Measurements from ENCODE around the gene RAB10.
"Not testable (repeated sequence)": the region's sequence is repeated elsewhere in the genome, so short reads cannot be mapped to it uniquely, and the experiment has no call there.

RAB10 gene

DNA sequence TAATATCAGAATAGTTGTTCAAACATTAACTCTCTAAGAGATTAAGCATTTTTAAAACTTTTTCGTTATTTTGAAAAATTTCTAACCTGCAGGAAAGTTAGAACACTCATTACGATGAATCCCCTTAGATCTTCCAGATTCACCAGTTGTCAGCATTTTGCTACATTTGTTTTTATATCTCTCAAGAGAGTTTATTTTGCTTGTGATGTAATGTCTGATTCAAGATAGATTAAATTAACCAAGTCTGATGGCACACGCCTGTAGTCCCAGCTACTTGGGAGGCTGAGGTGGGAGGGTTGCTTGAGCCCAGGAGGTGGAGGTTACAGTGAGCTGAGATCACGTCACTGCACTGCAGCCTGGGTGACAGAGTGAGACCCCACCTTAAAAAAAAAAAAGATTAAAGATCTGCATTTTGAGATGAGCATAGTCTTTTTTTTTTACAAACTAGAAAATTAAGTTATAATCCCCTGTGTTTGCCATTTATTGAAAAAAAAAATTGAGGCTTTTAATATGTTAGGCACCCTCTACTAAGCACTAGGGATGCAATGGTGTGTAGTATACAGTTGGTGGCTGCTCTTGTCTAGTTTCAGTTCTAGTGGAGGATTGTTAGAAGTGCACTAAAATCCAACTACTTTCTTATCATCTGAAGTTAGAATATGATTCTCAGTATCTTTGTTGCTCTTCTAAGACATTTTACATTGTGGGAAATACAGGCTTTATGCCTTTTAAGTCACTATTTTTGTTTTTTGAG is 20.9 kb downstream of the RAB10 start:
- in situ Hi-C loops (cut with HindIII; ENCODE audit: low sequenced_read_pairs): no loop called here

DNA sequence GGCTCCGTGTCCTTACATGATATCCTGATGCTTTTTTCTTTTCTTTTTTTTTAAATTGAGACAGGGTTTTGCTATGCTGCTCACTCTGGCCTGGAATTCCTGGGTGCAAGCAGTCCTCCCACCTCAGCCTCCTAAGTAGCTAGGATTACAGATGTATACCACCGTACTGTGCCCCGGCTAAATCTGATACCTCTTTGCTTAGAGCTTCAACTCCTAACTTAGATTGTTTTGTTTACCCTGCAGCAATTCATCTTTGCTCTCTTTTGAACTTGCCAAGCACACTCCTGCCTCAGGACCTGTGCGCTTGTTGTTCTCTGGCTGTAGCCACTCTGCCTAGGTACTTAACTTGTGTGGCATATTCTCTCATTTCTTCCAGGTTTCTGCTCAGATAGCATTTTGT is 24.5 kb downstream of the RAB10 start:
- in situ Hi-C loops (cut with HindIII; ENCODE audit: low sequenced_read_pairs): no loop called here

DNA sequence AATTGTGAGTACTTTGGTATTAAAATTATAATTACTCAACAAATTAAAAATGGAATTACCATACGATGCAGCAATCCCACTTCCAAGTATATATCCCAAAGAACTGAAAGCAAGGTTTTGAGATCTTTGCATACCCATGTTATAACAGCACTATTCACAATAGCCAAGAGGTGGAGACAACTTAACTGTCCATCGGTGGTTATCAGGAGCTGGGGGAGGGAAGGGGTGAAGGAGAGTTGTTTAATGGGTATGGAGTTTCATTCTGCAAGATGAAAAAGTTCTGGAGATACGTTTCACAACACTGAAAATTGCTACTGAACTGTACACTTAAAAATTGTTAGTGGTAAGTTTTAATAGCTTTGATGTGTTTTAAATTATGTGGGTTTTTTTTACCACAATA is 25.7 kb downstream of the RAB10 start:
- in situ Hi-C loops (cut with HindIII; ENCODE audit: low sequenced_read_pairs): no loop called here

DNA sequence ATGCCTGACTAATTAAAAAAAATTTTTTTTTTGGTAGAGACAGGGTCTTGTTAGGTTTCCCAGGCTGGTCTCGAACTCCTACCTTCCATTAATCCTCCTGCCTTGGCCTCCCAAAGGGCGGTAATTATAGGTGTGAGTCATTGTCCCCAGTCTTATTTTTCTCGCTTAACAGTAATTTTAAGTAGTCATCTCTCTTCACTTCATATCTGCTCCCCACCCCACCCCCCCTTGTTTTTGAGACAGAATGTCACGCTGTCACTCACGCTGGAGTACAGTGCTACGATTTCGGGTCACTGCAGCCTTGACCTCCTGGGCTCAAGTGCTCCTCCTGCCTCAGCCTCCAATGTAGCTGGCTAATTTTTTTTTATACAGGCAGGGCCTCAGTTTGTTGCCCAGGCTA is 27.7 kb downstream of the RAB10 start:
- in situ Hi-C loops (cut with HindIII; ENCODE audit: low sequenced_read_pairs): no loop called here

DNA sequence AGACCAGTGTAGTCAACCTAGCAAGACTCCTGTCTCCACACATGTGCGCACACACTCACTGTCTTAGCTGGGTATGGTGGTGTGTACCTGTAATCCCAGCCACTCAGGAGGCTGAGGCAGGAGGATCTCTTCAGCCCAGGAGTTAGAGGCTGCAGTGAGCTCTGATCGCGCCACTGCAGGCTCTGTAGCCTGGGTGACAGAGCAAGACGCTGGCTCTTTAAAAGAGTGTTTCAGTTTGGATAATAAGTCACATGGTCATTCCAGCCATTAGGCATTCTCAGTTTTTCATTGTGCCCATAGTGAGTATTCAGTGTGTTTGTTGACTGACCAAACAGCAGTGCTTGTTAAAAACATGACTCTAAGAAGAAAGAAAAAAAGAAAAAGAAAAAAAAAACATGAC is 31.0 kb downstream of the RAB10 start:
- in situ Hi-C loops (cut with HindIII; ENCODE audit: low sequenced_read_pairs): loop anchor here (5.0 kb wide), 1 partner anchor 73 kb away; no protein-coding TSS in a partner anchor

DNA sequence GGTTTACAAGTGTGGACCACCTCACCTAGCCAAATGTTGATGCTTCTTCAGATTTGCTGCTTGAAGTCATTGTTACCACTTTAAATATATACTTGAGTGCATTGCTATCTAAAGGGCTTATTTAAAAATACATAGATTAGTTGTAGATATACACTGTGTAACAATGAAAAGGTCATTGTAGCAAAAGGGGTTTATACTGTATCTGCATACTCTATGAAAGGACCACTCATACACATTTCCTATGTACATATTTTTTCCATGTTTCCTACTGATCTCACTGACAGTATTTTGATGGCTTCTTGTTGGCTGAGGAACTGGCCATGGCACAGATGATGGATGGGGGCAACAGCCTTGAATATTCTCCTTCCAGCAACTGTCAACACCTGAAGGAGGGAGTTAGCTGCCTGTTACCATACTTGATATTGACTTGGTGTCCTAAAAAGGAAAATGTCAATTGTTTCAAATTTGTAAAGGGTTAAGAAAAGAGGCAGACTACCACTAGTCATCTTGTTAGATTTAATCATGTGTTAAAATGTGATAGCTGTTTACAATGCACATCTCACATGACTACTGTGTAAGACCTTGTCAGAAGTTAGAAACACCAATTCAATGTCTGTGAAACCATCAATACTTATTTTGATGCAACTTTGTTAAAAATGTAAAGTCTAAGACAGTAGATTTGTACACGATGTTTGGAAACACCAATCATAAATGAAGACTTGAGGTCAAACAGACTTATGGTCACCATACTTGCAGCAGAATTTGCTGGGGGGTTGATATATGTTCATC is 33.5 kb downstream of the RAB10 start:
- in situ Hi-C loops (cut with HindIII; ENCODE audit: low sequenced_read_pairs): loop anchor here (5.0 kb wide), 1 partner anchor 75 kb away; no protein-coding TSS in a partner anchor

DNA sequence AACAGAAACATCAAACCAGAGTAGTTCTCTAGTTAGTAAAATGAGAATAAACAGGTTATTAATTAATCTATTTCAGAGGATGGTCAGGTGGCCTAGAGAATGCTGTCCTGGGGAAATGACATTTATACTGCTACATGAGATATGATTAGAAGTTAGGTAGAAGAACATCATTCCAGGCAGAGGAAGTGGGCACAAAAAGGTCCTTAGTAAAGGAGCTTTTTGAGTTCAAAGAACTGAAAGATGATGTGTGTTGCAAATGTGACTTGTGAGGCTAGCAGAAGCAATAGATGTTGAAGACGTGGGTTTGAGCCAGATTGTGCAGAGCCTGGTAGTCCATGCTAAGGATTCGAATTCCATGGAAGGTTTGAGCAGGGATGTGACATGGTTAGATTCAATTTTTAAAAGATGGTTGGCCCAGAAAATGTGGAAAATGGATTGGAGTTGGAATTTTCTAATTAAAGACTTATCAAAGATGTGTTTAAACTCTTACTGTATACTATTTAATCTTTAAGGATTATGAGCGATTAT is 34.2 kb downstream of the RAB10 start:
- in situ Hi-C loops (cut with HindIII; ENCODE audit: low sequenced_read_pairs): loop anchor here (5.0 kb wide), 1 partner anchor 76 kb away; no protein-coding TSS in a partner anchor

DNA sequence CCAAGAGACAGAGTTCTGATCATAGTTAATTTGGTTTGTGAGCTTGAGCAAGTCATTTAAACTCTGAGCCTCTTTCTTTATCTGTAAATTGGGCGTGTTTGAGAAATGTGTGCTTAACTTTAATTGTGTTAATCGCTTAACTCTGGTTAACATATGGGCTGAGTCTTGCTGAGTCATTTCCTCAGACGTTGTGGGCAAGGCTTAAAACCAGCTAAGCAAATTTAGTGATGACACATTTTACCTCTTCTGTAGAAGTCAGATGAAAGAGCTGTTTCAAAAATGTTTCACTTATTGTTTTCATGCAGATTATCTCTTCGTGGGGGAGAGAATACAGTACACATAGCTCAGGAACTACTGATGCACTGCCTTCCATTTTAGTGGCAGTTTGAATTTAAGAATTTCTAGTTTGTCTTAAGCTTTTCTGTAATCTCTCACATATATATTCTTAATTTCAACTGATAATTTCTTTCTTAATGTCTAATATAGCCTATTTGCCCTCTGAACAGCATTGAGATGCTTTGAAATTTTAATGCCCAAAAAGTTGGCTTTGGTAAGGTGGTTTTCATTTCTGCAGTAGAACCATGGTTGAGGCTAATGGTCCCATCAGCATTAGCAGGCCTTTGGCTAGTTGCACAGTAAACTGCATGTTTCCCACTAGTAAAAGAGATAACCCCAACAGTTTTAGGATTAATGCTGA is 34.9 kb downstream of the RAB10 start:
- in situ Hi-C loops (cut with HindIII; ENCODE audit: low sequenced_read_pairs): loop anchor here (5.0 kb wide), 1 partner anchor 76 kb away; no protein-coding TSS in a partner anchor

DNA sequence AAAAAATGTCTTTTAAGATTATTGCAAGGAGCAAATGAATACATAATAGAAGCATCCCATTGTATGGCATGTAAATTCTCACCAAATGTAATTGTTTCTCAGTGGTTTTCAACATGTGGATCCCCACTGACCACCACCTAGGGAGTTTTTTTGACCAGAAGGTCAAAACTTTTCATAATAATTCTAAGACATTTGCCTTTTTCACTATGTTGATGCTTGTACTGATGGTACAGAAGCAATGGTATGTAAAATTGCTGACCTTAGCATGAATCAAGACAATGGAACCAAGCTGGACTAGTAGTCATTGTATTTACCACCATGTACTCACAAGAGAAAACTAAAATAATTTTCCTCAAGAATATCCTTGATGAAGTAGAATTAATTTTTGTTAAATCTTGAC is 36.8 kb downstream of the RAB10 start:
- in situ Hi-C loops (cut with HindIII; ENCODE audit: low sequenced_read_pairs): loop anchor here (5.0 kb wide), 1 partner anchor 58 kb away; no protein-coding TSS in a partner anchor

DNA sequence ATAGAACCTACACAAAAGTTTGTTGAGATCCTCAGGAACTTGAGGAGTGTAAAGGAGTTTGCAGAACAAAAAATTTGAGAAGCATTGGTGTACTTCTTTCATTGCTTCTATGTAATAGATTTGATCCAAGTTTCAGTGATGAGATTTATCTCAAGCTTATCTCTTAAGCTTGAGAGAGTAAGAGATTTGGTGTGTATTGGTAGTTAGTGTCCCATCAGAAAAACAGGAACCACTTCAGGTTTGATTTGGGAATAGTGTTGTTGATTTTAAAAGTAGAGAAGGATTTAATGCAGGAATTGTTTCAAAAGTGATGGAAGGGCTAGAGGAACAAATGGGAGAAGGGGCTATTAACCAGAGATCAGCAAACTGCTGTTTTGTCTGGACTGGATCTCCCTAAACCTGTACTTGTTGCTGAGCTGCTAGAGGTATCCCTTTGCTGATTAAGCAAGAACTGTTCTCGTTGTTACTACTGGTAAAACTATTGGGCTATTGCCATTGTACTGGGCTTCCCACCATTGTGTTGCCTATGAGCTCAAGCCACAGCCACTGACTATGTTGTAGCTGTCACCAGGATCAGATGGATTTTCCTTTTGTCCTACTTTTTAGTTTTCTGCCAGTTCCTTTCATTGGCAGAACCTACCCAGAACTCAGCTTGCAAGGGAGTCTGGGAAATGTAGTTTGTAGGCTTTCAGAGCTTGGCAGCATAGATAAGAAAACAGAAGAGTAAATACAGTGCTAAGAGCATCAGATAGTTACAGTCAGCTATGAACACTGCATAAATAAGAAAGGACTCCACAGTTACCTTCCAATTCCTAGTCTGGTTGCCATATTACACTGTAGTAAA is 39.3 kb downstream of the RAB10 start:
- in situ Hi-C loops (cut with HindIII; ENCODE audit: low sequenced_read_pairs): loop anchor here (5.0 kb wide), 1 partner anchor 61 kb away; no protein-coding TSS in a partner anchor

DNA sequence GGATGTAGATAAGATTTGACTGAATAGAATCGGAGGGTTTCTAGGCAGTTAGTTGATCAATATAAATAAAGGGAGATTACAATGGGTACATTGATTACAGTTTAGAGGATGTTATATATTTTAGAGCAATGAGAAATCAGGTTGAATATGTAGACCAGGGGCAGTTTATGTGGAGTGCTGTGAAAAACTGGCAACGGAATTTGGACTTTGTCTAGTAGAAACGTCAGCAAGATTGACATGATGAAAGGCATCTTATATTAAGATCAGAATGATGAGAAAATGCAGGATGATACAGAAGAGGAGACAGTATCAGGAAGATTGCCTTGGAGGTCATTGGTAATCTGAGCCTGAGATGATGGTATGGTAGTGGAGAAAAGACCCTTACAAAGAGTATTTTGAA is 39.9 kb downstream of the RAB10 start:
- in situ Hi-C loops (cut with HindIII; ENCODE audit: low sequenced_read_pairs): loop anchor here (5.0 kb wide), 1 partner anchor 62 kb away; no protein-coding TSS in a partner anchor

DNA sequence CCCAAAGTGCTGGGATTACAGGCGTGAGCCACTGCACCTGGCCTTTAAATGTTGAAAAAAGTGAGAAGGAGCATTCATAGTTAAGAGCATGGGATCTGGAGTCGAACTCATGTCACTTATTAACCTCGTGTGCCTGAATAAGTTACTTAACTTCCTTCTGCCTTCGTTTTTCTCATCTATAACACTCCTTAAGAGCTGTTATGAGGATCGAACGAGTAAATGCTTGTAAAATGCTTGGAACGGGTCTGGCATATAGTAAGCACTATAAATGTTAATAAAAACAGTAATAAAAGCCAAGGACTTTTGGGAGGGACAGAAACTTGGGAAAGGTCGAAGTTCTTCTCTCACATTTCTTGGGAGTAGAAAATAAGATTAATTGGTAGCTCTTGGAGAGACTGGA is 40.8 kb downstream of the RAB10 start:
- in situ Hi-C loops (cut with HindIII; ENCODE audit: low sequenced_read_pairs): loop anchor here (5.0 kb wide), 1 partner anchor 62 kb away; no protein-coding TSS in a partner anchor

DNA sequence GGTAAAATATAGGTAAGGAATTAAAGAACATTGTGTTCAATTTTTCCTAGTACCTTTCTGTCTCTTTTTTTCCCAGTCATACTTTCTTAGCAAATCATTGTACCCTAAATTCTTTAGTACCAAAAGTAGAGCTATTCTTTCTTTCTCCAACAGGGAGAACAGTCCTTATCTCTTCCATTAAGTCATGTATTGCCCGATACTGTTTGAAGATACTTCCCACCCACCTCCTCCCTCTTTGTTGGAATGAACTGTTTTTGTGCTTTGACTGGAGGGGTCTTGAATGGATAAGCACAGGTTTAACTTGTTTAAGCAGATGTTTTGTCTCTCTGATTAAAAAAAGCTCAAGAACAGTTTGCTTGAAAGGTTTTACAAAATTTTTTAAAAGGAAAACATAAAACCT is 41.3 kb downstream of the RAB10 start:
- in situ Hi-C loops (cut with HindIII; ENCODE audit: low sequenced_read_pairs): no loop called here

DNA sequence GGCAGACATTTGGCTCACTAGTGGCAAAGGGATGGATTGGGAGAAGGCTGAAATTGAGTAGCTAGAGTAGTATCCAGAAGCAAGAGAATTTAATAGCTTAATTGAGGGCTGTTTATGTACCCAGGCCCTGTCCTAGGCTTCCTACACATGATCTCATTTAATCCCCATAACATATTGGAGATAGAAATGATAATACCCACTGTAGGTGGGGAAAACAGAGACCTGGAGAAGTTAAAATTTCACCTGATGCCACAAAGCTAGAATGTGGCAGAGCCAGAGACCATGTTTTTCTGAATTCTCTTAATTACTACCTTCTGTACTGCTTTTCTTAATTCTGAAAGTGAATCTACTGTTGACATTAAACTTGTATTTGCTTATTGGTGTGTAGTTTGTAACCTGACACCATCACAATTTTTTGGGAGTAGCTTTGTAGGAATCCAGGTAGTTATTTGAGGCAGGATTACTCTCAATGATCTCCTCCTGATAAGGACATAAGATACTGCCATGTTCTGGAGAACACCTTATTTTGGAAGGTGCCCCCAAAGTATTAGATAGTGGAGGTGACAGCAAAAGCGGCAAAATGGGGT is 42.2 kb downstream of the RAB10 start:
- in situ Hi-C loops (cut with HindIII; ENCODE audit: low sequenced_read_pairs): no loop called here

DNA sequence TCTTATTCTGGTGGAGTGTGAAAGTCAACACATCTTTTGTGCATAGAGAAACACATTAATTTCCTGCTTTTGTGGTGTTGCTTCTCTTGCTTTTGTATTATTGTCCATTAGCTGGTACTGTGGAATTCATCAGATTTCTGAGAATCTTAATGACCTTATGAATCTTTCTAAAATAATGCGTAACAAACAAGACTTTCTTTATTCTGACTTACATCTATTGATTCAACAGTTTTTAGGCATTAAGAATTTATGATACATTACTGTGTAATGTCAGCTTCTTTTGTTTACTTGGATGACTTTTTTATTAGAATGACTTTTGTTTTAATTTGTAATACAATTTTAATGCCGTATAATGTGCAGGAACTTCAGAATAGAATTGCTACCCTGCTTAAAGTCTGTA is 43.4 kb downstream of the RAB10 start:
- in situ Hi-C loops (cut with HindIII; ENCODE audit: low sequenced_read_pairs): no loop called here

DNA sequence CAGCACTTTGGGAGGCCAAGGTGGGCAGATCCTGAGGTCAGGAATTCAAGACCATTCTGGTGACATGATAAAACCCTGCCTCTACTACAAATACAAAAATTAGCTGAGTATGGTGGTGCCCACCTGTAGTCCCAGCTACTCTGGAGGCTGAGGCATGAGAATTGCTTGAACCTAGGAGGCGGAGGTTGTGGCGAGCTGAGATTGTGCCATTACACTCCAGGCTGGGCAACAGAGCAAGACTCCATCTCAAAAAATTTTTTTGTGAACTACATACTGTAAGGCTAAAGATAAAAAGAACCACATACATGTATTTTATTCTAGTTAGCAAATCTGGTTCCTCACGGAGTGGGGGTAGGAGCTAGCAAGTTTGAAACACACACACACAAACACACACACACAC is 45.1 kb downstream of the RAB10 start:
- in situ Hi-C loops (cut with HindIII; ENCODE audit: low sequenced_read_pairs): no loop called here

DNA sequence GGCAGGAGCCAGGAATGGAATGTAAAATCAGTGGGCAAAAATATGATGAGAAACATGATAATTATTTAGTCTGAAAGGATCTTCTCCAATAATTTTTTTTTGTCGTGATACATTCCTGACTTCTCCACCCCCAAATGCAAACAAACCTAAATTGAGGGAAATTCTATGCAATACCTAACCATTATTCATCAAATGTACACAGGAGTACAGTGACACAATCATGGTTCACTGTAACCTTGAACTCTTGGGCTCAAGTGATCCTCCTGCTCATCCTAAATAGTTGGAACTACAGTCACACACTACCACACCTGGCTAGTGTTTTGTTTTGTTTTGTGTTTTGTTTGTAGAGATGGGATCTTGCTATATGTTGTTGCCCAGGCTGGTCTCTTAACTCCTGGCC is 46.5 kb downstream of the RAB10 start:
- in situ Hi-C loops (cut with HindIII; ENCODE audit: low sequenced_read_pairs): no loop called here

DNA sequence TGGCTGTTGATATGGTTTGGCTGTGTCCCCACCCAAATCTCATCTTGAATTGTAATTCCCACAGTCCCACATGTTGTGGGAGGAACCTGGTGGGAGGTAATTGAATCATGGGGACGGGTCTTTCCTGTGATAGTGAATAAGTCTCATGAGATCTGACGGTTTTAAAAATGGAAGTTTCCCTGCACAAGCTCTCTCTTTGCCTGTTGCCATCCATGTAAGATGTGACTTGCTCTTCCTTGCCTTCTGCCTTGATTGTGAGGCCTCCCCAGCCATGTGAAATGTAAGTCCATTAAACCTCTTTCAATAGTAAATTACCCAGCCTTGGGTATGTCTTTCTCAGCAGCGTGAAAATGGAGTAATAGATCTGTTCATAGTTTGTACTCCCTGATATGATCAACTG is 47.0 kb downstream of the RAB10 start:
- in situ Hi-C loops (cut with HindIII; ENCODE audit: low sequenced_read_pairs): not testable (repeated sequence)

DNA sequence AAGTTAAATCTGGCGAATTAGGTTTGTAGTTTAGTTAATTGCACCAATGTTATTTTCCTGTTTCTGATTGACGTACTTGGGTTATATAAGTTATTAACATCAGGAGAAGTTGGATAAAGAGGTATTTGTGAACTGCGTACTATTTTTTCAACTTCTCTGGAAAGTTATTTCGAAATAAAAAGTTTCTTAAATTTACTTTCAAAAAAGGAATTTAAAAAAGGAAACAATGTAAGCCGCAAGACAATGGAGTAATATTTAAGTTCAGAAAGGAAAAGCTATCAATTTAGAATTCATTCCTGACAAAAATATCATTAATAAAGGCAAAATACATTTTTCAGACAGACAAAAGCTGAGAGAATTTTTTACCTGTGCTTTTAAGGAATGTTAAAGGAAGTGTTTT is 47.7 kb downstream of the RAB10 start:
- in situ Hi-C loops (cut with HindIII; ENCODE audit: low sequenced_read_pairs): no loop called here

DNA sequence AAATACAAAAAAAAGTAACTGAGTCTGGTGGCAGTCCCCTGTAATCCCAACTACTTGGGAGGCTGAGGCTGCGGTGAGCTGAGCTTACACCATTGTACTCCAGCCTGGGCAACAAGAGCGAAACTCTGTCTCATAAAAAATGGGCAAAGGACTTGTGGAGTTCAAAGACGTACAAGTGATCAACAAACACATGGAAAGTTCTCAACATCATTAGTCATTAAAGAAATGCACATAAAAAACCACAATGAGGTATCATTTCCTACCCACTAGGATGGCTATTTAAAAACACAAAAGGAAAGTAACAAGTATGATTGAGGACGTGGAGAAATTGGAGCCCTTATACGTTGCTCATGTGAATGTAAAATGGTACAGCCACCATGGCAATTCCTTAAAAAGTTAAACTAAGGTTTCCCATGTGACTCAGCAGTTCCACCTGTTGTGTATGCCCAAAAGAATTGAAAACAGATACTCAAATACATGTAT is 52.3 kb downstream of the RAB10 start:
- in situ Hi-C loops (cut with HindIII; ENCODE audit: low sequenced_read_pairs): no loop called here

Data from endothelial cell of hepatic sinusoid (primary cell).